Bronchial epithelial cell (primary cell): ENCODE data around the gene RNF224. TPM values are rescaled to one million over a fixed set of nuclear protein-coding genes. Genes with fewer than 3 reads are reported as not detected.

Experiments used
- DNase-seq: peaks from one replicate; pipeline ENCODE4 v3.0.0-alpha.2; 2010; ENCODE audit warnings: low read depth
- FAIRE-seq: peaks from 2 replicates; lab custom pipeline; 2011; peaks lifted over from hg19 to GRCh38; lab: Jason Lieb, UNC
- H3K27me3 ChIP-seq: 2 replicates; pipeline ENCODE4 v1.5.1; 2011; ENCODE audit warnings: low read length; ENCODE audit not compliant: control insufficient read depth, insufficient read depth
- H3K36me3 ChIP-seq: 2 replicates; pipeline ENCODE4 v1.5.1; 2011; ENCODE audit warnings: low read length; ENCODE audit not compliant: control insufficient read depth, insufficient read depth
- H3K4me3 ChIP-seq: 2 replicates; pipeline ENCODE4 v1.5.1; 2011; ENCODE audit warnings: mild to moderate bottlenecking, low read depth, low read length, control low read depth
- total RNA-seq: library from RNA; depleted of rRNA; stranded (reverse); fragments of >200 nt; gene quantifications from 2 replicates; pipeline ENCODE4 v1.2.1, GENCODE V29; 2014
- TF ChIP-seq, protein P1 (sequence below): IDR thresholded peaks from 2 replicates; pipeline ENCODE4 v1.5.1; 2011; ENCODE audit warnings: mild to moderate bottlenecking, moderate library complexity, low read length, control low read depth, inconsistent platforms; ENCODE audit not compliant: insufficient read depth, severe bottlenecking

RNF224 gene
- total RNA-seq, 1 donor from 2014 or later, result under 0.01 TPM

DNA sequence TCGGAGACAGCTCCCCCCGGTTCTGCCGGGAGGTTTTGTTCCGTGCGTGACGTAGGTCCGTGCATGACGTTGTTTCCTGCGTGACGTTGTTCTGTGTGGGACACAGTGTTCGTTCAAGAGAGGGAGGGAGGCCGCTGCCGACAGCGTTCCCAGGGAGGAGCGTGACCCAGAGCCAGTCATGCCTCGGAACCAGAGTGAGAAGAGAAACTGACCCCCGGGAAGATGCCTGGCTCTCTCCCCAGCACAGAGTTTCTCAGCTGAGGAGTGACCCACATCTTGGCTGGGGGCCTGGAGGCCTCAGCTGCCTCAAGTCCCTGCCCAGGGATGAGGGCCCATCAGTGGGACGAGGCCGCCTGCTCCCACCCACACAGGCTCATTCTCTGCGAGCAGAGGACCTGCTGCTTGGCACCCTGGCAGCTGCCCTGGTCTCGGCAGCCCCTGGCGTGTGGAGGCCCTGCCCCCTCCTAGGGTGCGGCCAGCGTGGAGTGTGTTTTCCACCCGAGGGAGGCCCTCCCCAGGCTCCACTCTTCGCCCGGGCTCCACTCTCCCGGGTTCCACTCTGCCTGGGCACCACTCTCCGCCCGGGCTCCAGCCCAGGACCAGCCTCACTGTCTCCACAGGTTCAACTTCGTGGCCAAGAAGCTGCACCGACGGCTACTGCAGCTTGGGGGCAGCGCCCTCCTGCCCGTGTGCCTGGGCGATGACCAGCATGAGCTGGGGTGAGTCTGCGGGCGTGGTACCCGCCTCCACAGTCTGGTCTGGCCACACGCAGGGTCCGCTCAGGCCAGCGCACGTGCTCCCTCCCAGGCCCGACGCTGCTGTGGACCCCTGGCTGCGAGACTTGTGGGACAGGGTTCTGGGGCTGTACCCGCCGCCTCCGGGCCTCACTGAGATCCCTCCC is 13.9 kb upstream of the RNF224 start:
- TF ChIP-seq, protein P1, sequence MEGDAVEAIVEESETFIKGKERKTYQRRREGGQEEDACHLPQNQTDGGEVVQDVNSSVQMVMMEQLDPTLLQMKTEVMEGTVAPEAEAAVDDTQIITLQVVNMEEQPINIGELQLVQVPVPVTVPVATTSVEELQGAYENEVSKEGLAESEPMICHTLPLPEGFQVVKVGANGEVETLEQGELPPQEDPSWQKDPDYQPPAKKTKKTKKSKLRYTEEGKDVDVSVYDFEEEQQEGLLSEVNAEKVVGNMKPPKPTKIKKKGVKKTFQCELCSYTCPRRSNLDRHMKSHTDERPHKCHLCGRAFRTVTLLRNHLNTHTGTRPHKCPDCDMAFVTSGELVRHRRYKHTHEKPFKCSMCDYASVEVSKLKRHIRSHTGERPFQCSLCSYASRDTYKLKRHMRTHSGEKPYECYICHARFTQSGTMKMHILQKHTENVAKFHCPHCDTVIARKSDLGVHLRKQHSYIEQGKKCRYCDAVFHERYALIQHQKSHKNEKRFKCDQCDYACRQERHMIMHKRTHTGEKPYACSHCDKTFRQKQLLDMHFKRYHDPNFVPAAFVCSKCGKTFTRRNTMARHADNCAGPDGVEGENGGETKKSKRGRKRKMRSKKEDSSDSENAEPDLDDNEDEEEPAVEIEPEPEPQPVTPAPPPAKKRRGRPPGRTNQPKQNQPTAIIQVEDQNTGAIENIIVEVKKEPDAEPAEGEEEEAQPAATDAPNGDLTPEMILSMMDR, result peak; percentile 35
- FAIRE-seq, result no peak
- peaks cover 8% of the 10 kb centered on the region for H3K36me3 ChIP-seq
- no peak for DNase-seq
- H3K27me3 ChIP-seq, result no peaks in the 10 kb centered on the region
- no peak overlapping the region for H3K4me3 ChIP-seq

DNA sequence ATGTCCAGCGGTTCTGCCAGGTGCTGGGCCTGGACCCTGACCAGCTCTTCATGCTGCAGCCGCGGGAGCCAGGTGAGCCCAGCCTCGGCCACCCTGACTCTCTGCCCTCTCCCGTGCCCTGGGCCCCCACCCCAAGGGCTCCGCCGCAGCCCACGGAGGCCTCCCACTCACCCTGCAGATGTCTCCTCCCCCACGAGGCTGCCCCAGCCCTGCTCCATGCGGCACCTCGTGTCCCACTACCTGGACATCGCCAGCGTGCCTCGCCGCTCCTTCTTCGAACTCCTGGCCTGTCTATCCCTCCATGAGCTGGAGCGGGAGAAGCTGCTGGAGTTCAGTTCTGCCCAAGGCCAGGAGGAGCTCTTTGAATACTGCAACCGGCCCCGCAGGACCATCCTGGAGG is 12.7 kb upstream of the RNF224 start:
- no peaks in the 10 kb centered on the region for H3K27me3 ChIP-seq
- no peak for FAIRE-seq
- TF ChIP-seq, protein P1, result no peak

DNA sequence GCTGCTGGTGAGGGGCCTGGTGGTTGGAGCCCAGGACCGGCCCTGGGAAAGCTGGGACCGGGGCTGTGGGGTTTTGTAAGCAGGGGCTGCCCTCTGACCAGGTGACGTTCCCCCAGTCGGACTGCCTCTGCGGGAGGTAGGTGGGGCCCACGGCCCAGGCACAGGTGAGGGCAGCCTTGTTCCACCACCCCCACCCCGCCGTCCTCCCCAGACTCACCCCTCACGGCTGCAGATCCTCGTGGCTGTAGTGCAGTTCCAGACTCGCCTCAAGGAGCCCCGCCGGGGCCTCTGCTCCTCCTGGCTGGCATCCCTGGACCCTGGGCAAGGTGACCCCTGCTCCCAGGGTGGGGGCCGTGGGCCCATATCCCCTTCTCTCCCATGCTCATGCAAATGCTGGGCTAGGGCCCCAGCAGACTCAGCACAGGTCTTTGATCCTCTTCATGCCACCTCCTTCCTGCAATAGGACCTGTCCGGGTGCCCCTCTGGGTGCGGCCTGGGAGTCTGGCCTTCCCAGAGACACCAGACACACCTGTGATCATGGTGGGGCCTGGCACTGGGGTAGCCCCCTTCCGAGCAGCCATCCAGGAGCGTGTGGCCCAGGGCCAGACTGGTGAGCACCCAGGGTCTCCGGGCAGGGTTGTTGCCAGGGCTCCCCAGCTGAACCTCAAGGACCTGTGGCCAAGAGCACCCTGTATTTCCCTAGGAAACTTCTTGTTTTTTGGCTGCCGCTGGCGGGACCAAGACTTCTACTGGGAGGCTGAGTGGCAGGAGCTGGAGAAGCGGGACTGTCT is 11.9 kb upstream of the RNF224 start:
- Histone ChIP-seq H3K36me3 (peaks cover 6% of the 10 kb centered on the region), H3K4me3 (no peak overlapping the region), H3K27me3 (no peaks in the 10 kb centered on the region)
- DNase-seq (no peak), FAIRE-seq (no peak)
- TF ChIP-seq, protein P1, result no peak

More for the DNA sequence above, 12.7 kb upstream of the RNF224 start:
- H3K36me3 ChIP-seq, result peaks cover 6% of the 10 kb centered on the region
- DNase-seq, result no peak
- no peak overlapping the region for H3K4me3 ChIP-seq

DNA sequence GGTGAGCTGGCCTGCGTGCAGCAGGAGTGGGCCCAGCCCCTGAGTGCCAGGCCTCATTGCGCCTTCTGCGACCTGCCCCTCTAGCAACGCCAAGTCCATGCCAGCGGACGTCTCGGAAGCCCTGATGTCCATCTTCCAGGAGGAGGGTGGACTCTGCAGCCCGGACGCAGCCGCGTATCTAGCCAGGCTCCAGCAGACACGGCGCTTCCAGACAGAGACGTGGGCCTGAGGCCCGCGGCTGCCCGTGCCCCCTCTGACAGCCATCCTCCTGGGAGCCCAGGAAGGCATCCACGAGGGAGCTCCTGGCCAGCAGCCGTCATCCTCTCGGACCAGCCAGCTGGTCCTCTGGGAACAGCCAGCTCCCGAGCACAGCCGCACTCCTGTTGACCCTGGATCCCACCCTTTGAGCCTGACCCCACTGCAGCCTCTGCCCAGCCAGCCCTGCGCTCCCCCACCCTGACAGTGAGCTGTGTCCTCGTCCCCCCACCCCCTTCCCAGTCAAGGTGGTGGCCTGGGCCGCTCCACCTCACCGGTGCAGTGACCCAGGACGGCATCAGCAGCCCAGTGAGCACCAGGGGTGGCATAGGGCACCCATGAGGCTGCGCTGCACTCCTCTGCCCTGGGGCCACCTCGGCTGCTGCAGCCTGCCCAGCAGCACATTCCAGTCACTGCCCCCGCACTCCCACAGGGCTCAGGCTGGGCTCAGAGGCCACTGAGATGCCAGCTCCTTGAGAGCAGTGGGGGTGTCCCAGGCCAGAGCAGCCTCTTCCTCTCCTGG is 10.9 kb upstream of the RNF224 start:
- H3K4me3 ChIP-seq, result no peak overlapping the region
- TF ChIP-seq, protein P1, result no peak
- DNase-seq (no peak), FAIRE-seq (no peak)
- peaks cover 6% of the 10 kb centered on the region for H3K36me3 ChIP-seq
- H3K27me3 ChIP-seq, result no peaks in the 10 kb centered on the region
